ENCODE data around the gene SPTSSB. TPM values are rescaled to one million over a fixed set of nuclear protein-coding genes. Genes with fewer than 3 reads are reported as not detected.

Gene SPTSSB, protein sequence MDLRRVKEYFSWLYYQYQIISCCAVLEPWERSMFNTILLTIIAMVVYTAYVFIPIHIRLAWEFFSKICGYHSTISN
- total RNA-seq = 1.4 and 3.2 TPM in 2 replicates

DNA sequence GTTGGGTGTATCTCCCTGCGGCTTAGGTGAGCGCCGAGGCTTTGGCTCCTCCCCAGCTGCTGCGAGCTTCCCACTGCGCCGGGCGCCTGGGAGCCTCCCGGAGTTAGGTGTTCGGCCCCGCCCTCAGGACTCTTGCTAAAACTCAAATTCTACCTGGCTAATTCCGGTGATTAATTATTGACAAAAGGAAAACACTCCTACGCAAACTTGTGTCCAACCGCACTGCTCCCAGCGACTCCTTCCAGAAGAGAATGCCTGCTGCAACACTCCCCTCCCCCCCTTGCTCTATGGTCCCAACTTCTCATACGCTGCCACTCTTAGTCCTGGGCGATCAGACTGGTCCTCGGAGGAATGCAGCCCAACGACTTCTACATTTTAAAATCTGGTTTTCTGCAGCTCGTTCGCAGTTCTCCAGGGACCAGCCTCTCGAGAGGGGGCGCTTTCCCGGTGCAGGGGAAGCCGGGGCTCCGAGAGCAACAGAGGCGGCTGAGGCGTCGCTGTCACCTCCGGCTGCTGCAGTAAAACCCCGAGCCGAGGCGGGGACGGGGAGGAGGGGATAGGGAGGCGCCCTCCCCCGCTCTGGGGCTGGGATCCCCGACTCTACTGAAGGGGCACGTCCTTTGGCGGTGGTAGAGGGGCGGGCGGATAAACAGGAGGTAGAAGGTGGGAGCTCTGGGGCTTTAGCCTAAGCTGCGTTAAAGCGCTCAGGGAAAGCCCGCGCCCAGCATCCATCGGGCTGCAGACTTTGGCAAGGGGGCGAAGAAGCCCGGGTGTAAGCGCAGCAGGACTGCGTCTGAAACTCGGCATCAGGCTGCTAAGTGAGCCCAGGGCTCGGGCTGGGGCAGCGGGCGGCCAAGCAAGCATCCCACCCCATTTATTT is at the start of gene SPTSSB:
SPTSSB (minus strand) TSS at position 77 of the 880 bp plus-strand sequence. CDS start 25,194 bp downstream, outside the sequence.

Other genes with a start within 250 kb of the SPTSSB start
- gene NMD3, start 150.2 kb downstream of the SPTSSB start, total RNA-seq = 115 and 147 TPM in 2 replicates
- gene OTOL1, start 125.3 kb upstream of the SPTSSB start, total RNA-seq = not detected in 2 replicates